Right cardiac atrium (tissue), 5 donors: ENCODE data around the gene TAF3. TPM values are rescaled to one million over a fixed set of nuclear protein-coding genes. Genes with fewer than 3 reads are reported as not detected.
A peak's percentile ranks its signal among the peaks of the same experiment; 100 is the strongest.

Experiments used
- ATAC-seq, 2 donors: fragments of 200-7000 bp; cut with Tn5 transposase; one replicate each; pipeline versions ENCODE4 v1.8.0 to v1.9.1; 2020; ENCODE audit warnings: moderate library complexity in 2 of 2, mild to moderate bottlenecking in 1 of 2
- DNase-seq, 3 donors: peaks; one replicate each; pipeline ENCODE4 v3.0.0-alpha.2; 2020
- H3K27ac ChIP-seq: one replicate; pipeline ENCODE4 v1.5.1; 2013; ENCODE audit warnings: mild to moderate bottlenecking, low read length, control low read depth, moderate library complexity
- H3K27me3 ChIP-seq: one replicate; pipeline ENCODE4 v1.6.1; 2013; ENCODE audit not compliant: control insufficient read depth, insufficient read depth
- H3K4me1 ChIP-seq: one replicate; pipeline ENCODE4 v1.6.1; 2013; ENCODE audit warnings: low read length; ENCODE audit not compliant: control insufficient read depth, insufficient read depth
- H3K4me3 ChIP-seq: one replicate; pipeline ENCODE4 v1.5.1; 2013; ENCODE audit warnings: low read length, control low read depth
- H3K9me3 ChIP-seq: one replicate; pipeline ENCODE4 v1.6.1; 2013; ENCODE audit warnings: low read length; ENCODE audit not compliant: control insufficient read depth
- WGBS: extraction: QIAGEN DNeasy Blood & Tissue Kit; methylation state at CpG from one replicate; pipeline ENCODE4 v1.1.7; 2013; 5-methylcytosine and 5-hydroxymethylcytosine counted together
- intact Hi-C, 4 donors: fragments of 100-400 bp; cut with DNase I; formaldehyde crosslinking; loops; one replicate each; pipeline versions ENCODE4 v1.11.0 to v1.14.0; 2022 to 2023
- polyA plus RNA-seq: library from polyadenylated mRNA; stranded (reverse); fragments of 200-250 nt; gene quantifications from one replicate; pipeline ENCODE4 v1.2.3, GENCODE V29; 2013
- total RNA-seq, 4 donors: library from RNA; stranded (reverse); fragmentation: NEBNext Ultra II Directional; extraction: Animal tissue kit (Norgen Biotek cat#: 25700); gene quantifications; one replicate each; pipeline ENCODE4 v1.2.1, GENCODE V29; 2021
- donor health status: healthy with polysubstance abuse.
- donor health status: DM: no; HTN: yes; CAD: no.
- donor health status: DM: no; HTN: no; CAD: no.
- donor health status: DM: no; HTN: yes; CAD: no; lungs with severe emphysema.
- donor health status: DM: yes; HTN: yes; CAD: no.

The TAF3 gene
- total and polyA plus RNA-seq, 5 donors, result 4.7 to 11.3 (median 8.9) TPM

GRCh38 chr10:7972367-7972766 lies 154.1 kb downstream of the TAF3 start:
- Histone ChIP-seq H3K4me1 (no peaks in the 10 kb centered on the region), H3K4me3 (no peak overlapping the region), H3K27ac (no peak overlapping the region), H3K9me3 (no peaks in the 10 kb centered on the region), H3K27me3 (no peaks in the 10 kb centered on the region)
- DNase-seq (no peak), ATAC-seq (no peak)
- intact Hi-C loops, result no loop called here
- WGBS, result 90% methylated on average over 2 of the region's 2 CpGs

DNA sequence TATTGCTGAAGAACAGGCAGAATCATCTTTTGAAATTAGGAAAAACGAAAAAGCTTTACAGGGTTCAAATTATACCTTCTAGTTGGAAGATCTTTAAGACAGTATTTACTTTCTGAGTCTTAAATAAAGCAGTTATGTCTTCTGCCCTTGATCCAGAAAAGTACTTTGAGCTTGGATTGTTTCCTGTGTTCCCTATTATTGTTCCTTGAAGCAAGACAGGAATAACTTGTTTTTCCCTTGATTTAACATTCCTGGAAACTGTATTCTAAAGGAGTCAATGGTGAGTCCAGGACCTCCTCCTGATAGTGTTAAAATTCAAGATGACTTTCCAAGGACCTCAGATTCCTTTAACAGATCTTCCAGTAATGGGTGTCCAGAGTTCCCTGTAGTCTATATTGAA lies 161.9 kb downstream of the TAF3 start:
- Histone ChIP-seq H3K27me3 (no peaks in the 10 kb centered on the region), H3K27ac (no peak overlapping the region), H3K9me3 (no peaks in the 10 kb centered on the region), H3K4me3 (no peak overlapping the region), H3K4me1 (no peaks in the 10 kb centered on the region)
- DNase-seq (no peak), ATAC-seq (no peak)
- 93% methylated on average over 1 of the region's 1 CpG for WGBS
- intact Hi-C loops, result no loop called here

- H3K4me3 ChIP-seq, result no peak overlapping the region
- ATAC-seq (no peak), DNase-seq (no peak)
- H3K27ac ChIP-seq, result no peak overlapping the region
- H3K9me3 ChIP-seq, result no peaks in the 10 kb centered on the region
- no peaks in the 10 kb centered on the region for H3K27me3 ChIP-seq
- WGBS, result 83% methylated on average over 5 of the region's 5 CpGs
- no peaks in the 10 kb centered on the region for H3K4me1 ChIP-seq
- intact Hi-C loops, result no loop called here
Measured at GRCh38 chr10:7982727-7983126, 164.4 kb downstream of the TAF3 start.

- Histone ChIP-seq H3K9me3 (no peaks in the 10 kb centered on the region), H3K27me3 (no peaks in the 10 kb centered on the region), H3K4me3 (no peak overlapping the region), H3K4me1 (no peaks in the 10 kb centered on the region), H3K27ac (no peak overlapping the region)
- WGBS, result 92% methylated on average over 3 of the region's 3 CpGs
- DNase-seq (no peak), ATAC-seq (no peak)
- intact Hi-C loops, result no loop called here
Measured at GRCh38 chr10:7984325-7984724, 166.0 kb downstream of the TAF3 start.

DNA sequence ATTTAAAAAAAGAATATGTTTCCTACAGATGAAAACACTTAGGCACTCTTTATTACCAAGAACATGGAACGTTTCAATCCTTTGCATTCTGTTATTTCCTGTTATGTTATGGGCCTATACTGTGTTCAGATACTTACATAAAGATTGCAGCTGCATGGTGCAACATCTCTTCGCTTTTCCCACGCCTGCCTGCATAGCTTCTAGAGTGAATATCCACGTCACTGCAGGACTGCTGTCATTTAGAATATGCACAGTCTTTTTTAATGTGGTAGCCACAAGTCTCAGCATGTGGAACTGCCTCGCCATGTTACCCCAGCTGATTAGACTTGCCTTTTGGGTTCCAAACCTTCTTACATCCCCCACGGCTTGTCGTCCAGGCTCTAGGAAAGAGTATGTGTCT lies 166.6 kb downstream of the TAF3 start:
- Histone ChIP-seq H3K27me3 (no peaks in the 10 kb centered on the region), H3K9me3 (no peaks in the 10 kb centered on the region), H3K4me3 (no peak overlapping the region), H3K27ac (no peak overlapping the region), H3K4me1 (no peaks in the 10 kb centered on the region)
- DNase-seq (no peak), ATAC-seq (no peak)
- 89% methylated on average over 7 of the region's 7 CpGs for WGBS
- intact Hi-C loops, result no loop called here

DNA sequence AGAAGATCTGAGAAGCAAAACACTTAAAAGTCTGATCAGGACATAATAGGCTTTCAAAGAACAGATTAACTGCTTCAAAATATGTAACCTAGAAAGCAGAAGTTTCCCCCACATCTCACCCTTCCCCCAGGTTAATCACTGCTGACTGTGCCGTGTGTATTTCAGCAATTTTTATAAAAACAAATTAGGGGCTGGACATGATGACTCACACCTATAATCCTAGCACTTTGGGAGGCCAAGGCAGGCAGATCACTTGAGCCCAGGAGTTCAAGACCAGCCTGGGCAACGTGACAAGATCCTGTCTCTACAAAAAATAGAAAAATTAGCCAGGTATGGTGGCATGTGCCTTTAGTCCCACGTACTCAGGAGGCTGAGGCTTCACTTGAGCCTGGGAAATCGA lies 168.5 kb downstream of the TAF3 start:
- DNase-seq (no peak), ATAC-seq (no peak)
- no peaks in the 10 kb centered on the region for H3K4me1 ChIP-seq
- H3K27me3 ChIP-seq, result no peaks in the 10 kb centered on the region
- H3K4me3 ChIP-seq, result no peak overlapping the region
- intact Hi-C loops, result no loop called here
- no peaks in the 10 kb centered on the region for H3K9me3 ChIP-seq
- 87% methylated on average over 4 of the region's 4 CpGs for WGBS
- no peak overlapping the region for H3K27ac ChIP-seq

DNA sequence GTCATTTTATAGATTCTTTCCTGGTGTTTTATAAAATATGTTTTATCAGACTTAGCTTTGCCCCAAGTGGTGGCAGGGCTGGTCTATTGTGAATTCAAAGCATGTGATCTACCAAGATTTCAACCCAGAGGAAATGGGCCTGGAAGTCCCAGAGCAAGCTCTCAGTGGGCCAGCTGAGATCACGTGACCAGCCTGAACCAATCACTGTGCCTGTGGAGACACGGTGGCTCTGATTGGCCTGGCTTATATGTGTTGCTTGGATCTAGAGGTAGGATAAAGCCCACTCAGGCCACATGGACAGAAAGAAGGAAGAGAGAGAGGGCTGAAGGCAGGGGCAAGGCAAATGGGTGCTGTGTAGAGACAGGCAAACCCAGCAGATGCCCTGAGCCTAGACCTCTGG lies 170.7 kb downstream of the TAF3 start:
- no peak for ATAC-seq
- WGBS, result 97% methylated on average over 2 of the region's 2 CpGs
- no peak for DNase-seq
- Histone ChIP-seq H3K4me1 (no peaks in the 10 kb centered on the region), H3K27ac (no peak overlapping the region), H3K27me3 (no peaks in the 10 kb centered on the region), H3K4me3 (no peak overlapping the region), H3K9me3 (no peaks in the 10 kb centered on the region)
- intact Hi-C loops, result no loop called here

- Histone ChIP-seq H3K4me1 (no peaks in the 10 kb centered on the region), H3K4me3 (no peak overlapping the region), H3K9me3 (no peaks in the 10 kb centered on the region), H3K27ac (no peak overlapping the region), H3K27me3 (no peaks in the 10 kb centered on the region)
- WGBS, result 89% methylated on average over 1 of the region's 1 CpG
- DNase-seq (no peak), ATAC-seq (no peak)
- intact Hi-C loops, result no loop called here
Measured at GRCh38 chr10:7998831-7999230, 180.5 kb downstream of the TAF3 start.

- no peak overlapping the region for H3K27ac ChIP-seq
- ATAC-seq (no peak), DNase-seq (no peak)
- WGBS, result 96% methylated on average over 2 of the region's 2 CpGs
- H3K4me1 ChIP-seq, result no peaks in the 10 kb centered on the region
- H3K4me3 ChIP-seq, result no peak overlapping the region
- no peaks in the 10 kb centered on the region for H3K27me3 ChIP-seq
- intact Hi-C loops, result no loop called here
- H3K9me3 ChIP-seq, result no peaks in the 10 kb centered on the region
Measured at GRCh38 chr10:8004469-8005000, 186.2 kb downstream of the TAF3 start.

DNA sequence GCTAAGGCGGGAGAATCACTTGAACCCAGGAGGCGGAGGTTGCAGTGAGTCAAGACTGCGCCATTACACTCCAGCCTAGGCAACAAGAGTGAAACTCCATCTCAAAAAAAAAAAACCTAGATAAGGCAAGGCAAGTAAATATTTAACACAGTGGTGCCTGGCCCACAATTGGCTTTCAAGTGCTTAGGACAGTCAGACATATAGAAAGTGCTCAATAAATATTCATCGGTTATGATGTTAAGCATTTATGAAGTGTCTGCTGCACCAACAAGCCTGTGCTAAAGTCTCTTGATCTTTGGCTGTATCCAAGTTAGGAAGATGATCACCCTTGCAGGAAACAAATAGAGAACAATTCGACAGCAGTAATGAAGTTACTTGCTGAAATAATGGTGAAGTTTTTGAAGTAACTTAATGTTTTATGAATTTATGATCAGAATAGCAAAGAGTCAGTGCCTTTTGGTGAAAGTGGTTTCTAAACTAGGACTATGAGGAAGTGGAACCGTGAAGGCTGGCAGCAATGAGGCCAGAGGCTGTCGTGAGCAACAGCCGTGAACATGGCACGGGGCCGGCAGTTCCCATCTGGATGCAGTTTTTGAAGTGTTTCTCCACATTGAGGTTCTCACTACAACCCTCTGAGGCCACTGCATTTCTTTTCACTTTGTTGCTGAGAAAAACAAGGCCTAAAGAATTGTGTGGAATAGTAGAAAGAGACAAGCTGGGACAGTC lies 188.1 kb downstream of the TAF3 start:
- Histone ChIP-seq H3K4me3 (no peak overlapping the region), H3K27me3 (no peaks in the 10 kb centered on the region), H3K4me1 (no peaks in the 10 kb centered on the region), H3K27ac (no peak overlapping the region), H3K9me3 (no peaks in the 10 kb centered on the region)
- ATAC-seq, result no peak
- DNase-seq, result no peak
- WGBS, result 92% methylated on average over 10 of the region's 10 CpGs
- intact Hi-C loops, result no loop called here

GRCh38 chr10:8009031-8009430 lies 190.7 kb downstream of the TAF3 start:
- Histone ChIP-seq H3K4me3 (no peak overlapping the region), H3K27me3 (no peaks in the 10 kb centered on the region), H3K9me3 (no peaks in the 10 kb centered on the region), H3K4me1 (no peaks in the 10 kb centered on the region), H3K27ac (no peak overlapping the region)
- DNase-seq (peak in 1 of 3 donors; percentile 58), ATAC-seq (no peak)
- 97% methylated on average over 38 of the region's 38 CpGs for WGBS
- intact Hi-C loops, result no loop called here

- 99% methylated on average over 1 of the region's 1 CpG for WGBS
- no peak for ATAC-seq
- Histone ChIP-seq H3K4me3 (no peak overlapping the region), H3K9me3 (no peaks in the 10 kb centered on the region), H3K27me3 (no peaks in the 10 kb centered on the region), H3K4me1 (no peaks in the 10 kb centered on the region), H3K27ac (no peak overlapping the region)
- no peak for DNase-seq
- intact Hi-C loops, result no loop called here
Measured at GRCh38 chr10:8013006-8013405, 194.7 kb downstream of the TAF3 start.
